RPMI8226 (cell line): ENCODE data around the gene FOXN1.
"Not testable (repeated sequence)": the region's sequence is repeated elsewhere in the genome, so short reads cannot be mapped to it uniquely, and the experiment has no call there.

Experiments used
- DNase-seq: peaks from one replicate; pipeline ENCODE4 v3.0.0-alpha.2; 2015

The FOXN1 gene

DNA sequence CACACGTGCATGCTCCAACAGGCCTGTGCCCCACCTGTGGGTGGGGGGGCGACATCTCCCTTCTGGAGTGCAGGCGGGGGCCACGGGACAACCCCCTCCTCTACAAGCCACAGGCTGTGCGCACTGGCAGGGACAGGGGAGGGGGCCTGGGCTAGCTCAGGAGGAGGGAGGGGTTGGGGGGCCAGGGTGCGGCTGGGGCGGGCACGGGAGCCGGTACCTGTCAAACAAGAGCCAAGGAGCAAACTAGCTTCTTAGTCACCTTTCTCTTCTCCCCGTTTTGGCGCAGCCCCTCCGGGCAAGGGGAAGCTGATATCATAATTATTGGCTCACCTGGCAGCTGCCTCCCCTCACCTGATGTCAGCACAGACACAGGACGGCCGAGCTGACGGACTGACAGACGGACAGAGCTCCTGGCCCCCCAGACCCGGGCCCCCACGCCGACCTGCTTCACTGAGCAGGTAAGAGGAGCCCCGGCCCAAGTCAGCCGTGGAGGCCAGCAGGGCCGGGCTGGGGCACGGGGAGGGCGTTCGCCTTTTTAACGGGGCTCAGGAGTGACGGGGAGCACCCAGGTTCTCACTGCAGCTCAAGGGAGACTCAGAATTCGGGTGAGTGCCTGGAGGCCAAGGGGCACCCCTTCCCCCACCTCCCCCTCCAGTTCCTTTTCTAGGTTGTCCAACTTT is at the start of gene FOXN1:
Gene FOXN1 (plus strand): TSS at position 363 of the 680 bp plus-strand sequence. CDS start 17,622 bp downstream, outside the sequence.
- no peak for DNase-seq

GRCh38 chr17:28457890-28458289 is 48.3 kb upstream of the FOXN1 start:
- no peak for DNase-seq

- DNase-seq, result not testable (repeated sequence)
Measured at GRCh38 chr17:28458881-28459280, 47.3 kb upstream of the FOXN1 start.

GRCh38 chr17:28460901-28461300 is 45.2 kb upstream of the FOXN1 start:
- DNase-seq, result no peak

GRCh38 chr17:28466001-28466400 is 40.1 kb upstream of the FOXN1 start:
- DNase-seq, result no peak

- no peak for DNase-seq
Measured at GRCh38 chr17:28466521-28467048, 39.6 kb upstream of the FOXN1 start.

DNA sequence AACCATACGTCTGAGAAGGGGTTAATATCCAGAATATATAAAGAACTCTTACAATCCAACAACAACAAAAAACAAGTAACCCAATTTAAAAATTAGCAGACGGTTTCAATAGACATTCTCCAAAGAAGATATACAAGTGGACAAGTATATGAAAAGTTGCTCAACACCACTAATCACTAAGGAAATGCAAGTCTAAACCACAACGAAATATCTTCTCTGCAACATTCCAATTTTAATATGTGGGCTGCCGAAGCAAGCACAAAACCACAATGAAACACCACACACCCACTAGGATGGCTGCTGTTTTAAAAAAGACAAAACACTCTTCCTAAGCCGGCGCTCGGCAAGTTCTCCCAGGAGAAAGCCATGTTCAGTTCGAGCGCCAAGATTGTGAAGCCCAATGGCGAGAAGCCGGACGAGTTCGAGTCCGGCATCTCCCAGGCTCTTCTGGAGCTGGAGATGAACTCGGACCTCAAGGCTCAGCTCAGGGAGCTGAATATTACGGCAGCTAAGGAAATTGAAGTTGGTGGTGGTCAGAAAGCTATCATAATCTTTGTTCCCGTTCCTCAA is 38.6 kb upstream of the FOXN1 start:
- DNase-seq, result no peak

DNA sequence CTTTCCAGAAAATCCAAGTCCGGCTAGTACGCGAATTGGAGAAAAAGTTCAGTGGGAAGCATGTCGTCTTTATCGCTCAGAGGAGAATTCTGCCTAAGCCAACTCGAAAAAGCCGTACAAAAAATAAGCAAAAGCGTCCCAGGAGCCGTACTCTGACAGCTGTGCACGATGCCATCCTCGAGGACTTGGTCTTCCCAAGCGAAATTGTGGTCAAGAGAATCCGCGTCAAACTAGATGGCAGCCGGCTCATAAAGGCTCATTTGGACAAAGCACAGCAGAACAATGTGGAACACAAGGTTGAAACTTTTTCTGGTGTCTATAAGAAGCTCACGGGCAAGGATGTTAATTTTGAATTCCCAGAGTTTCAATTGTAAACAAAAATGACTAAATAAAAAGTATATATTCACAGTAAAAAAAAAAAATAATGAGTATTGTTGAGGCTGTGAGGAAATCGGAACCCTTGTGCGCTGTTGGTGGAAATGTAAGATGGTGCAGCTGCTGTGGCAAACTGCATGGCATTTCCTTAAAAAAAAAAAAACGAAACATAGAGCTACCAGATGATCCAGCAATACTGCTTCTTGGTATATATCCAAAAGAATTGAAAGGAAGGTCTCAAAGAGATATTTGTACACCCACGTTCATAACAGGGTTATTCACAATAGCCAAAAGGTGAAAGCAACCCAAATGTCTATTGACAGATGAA is 38.0 kb upstream of the FOXN1 start:
- DNase-seq, result not testable (repeated sequence)

GRCh38 chr17:28468781-28469180 is 37.4 kb upstream of the FOXN1 start:
- DNase-seq, result no peak

DNA sequence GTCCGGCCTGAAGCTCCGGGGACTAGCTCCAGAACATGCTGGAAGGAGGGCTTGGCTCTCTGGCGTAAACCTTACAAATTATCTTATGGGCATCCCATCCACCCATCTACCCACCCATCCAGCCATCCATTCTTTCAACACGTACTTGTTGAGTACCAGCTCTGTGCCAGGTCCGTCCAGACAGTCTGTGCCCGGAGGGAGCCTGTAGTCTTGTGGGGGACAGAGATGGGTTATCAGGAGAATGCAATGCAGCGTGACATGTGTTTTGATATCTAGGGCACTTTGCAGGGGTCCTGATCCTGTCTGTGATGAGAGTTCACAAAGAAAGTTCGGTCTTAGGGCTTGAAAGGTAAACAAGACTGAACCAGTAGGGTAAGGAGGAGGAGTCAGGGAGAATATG is 36.8 kb upstream of the FOXN1 start:
- no peak for DNase-seq

DNA sequence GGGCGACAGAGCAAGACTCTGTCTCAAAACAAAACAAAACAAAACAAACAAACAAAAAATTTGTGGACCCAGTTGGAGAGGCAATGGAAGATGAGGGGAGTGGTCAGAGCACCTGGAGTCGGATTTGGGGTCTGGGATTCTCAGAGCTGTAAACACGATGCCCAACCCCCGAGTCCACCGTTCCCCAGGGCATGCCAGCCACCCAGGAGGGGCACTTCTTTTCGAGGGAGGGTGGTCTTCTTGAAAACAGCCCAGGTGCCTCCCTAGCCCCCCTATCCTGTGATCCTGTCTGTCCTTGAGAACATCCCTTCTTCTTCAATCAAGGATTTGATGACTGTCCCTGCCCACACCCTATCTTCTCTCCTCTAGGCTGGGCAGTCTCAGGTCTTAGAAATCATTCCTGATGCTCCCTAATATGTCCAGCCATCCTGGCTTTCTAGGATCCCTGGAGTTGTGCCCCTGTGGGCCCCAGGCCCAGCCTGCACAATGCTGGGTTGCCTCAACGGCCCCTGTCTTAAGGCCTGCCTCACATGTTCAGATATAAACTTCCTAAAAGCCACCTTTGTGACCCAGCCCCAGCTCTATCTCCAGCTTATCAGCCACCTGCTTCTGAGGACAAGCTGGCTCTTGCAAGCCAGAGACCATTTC is 35.8 kb upstream of the FOXN1 start:
- no peak for DNase-seq

DNA sequence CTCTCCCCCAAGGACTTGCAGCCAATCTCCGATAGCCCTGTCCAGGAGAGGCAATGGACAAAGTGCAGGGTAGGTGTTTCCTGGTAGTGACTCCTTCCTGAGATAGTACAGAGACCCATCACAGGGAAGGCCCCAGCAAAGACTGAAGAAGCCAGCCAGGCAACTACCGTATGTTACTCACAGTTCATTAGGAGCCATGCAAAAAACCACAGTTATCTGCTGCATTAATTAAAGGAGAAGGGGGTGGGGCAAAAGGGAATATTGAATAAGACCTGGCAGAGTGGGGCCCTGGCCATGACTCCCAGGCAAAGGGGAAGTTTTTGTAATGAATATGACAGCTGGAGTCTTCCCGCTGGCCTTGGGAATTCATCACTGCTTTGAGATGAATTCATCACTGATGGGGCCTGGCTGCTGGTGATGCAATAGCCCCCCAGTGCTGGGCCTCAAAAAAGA is 35.2 kb upstream of the FOXN1 start:
- no peak for DNase-seq

DNA sequence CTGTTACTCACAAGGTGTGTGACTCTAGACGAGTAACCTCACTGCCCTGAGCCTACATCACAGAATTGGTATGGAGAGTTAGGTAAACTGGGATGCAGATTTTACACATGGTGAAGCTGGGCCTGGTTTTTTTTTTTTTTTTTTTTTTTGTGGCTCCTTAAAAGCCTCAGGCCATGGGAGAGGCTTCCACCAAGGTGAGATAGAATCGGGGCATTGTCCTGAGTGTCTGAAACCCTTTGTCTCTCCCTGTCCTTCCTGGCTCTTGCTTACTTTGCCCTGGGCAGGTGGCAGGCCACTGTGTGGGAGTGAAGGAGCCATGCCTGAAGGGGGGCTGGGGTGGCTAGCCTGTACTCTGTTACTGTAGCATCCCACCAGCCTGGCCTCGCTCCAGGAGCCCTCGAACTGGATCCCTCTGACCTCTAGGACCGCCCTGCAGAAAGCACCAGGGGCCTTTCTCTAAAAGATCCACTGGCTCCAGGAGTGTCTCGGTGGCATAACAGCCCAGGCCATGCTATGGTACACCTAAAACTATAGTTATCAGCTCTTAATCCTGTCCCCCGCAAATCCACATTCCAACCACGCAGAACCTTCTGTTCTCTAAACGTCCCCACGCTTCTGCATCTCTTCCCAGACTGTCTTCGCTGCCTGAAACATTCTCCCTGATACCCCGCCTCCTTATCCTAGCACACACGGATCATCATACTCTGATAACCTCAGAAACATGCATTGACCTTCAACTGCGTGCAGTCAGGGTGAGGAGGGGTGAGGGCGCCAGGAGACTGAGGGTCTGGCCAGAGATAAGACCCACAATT is 34.4 kb upstream of the FOXN1 start:
- no peak for DNase-seq

DNA sequence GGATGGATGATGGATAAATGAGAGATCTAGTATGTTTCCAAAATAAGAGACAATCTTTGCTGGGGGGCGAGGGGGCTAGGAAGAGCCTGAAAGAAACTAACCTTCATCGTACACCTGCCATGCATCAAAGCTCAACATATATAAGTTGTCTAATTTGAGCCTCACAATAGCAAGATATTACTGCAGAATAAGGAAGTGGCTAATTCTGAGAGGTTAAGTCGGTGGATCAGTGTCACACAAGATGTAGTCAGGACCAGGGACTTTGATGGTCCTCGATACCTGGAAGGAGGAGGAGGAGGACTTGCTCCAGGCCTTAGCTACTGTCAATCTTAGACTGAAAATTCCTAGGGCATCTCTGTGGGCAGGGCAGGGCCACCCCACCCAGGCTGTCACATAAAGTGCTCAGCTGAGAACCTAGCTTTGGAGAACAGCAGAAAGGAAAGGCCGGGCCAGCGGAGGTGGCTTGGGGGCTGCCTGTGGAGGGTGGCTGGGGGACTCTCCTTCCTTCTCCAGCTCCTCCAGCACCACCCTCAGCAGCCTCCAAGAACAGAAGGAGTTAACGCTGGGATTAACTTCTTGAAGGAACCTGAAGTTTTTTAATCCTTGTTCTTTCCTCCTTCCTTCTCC is 33.2 kb upstream of the FOXN1 start:
- DNase-seq, result no peak

GRCh38 chr17:28473542-28473941 is 32.6 kb upstream of the FOXN1 start, which contains the start of gene SLC13A2:
Gene SLC13A2 (plus strand): TSS chr17:28473644. CDS start chr17:28473713, 69 bp downstream.
- DNase-seq, result peak; percentile 21

DNA sequence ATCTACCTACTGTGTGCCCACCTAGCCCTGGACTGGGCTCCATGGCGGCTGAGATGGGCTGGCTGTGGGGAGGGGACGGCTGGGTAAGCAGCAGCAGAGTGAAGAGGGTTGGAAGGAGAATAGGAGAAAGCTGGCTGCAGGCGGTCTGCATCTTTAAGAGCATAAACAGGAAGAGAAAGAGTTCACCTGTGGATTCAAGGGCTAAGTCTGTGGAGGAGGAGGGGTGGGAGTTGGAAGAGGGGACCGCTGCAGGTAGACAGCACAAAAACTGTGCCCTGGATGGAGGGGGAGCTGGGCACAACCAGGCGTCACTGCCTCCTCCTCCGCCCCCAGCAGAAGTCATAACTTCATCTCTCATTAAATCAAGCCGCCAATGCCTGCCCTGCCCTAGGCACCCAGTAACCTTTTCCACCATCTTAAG is 32.0 kb upstream of the FOXN1 start:
- DNase-seq, result no peak

DNA sequence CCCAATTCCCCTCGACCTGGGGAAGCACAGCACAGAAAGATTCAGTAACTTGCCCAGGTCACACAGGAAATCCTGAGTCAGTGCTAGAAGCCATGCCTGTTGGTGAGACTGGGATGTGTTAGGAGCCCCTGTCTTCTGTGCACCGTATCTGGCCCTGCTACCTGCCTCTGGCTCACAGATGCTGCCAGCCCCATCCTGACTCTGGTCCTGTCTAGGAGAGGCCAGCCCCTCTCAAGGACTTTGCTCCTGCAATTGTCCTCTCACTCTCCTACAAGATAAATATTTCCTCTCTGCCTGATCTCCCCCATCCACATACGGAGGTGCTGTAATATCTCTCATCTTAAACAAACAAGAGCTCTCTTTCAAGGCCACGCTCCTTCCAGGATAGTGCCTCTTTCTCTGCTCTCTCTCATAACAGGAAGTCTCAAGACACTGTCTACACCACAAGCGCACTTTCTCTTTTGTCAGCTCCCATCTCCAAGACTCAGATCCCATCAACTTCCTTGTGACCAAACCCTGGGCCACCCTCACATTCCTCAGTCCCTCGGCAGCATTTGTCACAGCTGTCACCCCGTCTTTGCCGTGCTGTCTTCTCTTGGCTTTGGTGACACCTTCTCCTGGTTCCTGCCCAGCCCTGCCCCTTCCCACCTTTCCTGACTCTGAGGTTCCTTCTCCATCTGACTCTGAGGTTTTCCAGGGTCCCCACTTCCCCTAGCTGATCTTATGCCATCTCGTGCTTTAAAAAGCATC is 30.8 kb upstream of the FOXN1 start:
- no peak for DNase-seq

- DNase-seq, result no peak
Measured at GRCh38 chr17:28476076-28476865, 29.9 kb upstream of the FOXN1 start.

- no peak for DNase-seq
Measured at GRCh38 chr17:28477928-28478327, 28.2 kb upstream of the FOXN1 start.
